ENCODE measurements around the gene BUD23. TPM values are rescaled to one million over a fixed set of nuclear protein-coding genes. Genes with fewer than 3 reads are reported as not detected.
A peak's percentile ranks its signal among the peaks of the same experiment; 100 is the strongest.

The BUD23 gene
- total and polyA plus RNA-seq, 4 donors: 19.1 to 52.6 (median 37.8) TPM

GRCh38 chr7:73703757-73704639, 20.6 kb downstream of the BUD23 start:
- Histone ChIP-seq H3K4me1 (ENCODE audit: control insufficient read depth in 4 of 4, insufficient read depth in 4 of 4, low read length in 3 of 4) (no peaks in the 10 kb centered on the region), H3K9me3 (ENCODE audit: control insufficient read depth in 4 of 4, low read length in 3 of 4) (no peaks in the 10 kb centered on the region), H3K9ac (ENCODE audit: low read depth in 1 of 2, low read length in 2 of 2) (no peak overlapping the region), H3K27ac (ENCODE audit: low read depth in 1 of 2, low read length in 2 of 2) (no peak overlapping the region), H3K4me3 (ENCODE audit: low read depth in 1 of 3, low read length in 3 of 3) (no peak overlapping the region), H3K27me3 (ENCODE audit: control insufficient read depth in 4 of 4, insufficient read depth in 4 of 4, low read length in 3 of 4) (no peaks in the 10 kb centered on the region), H3K36me3 (ENCODE audit: control insufficient read depth in 4 of 4, insufficient read depth in 3 of 4, low read depth in 1 of 4, low read length in 3 of 4) (peaks cover 0 to 9% (median under 1%) of the 10 kb centered on the region in 4 donors)
- TF ChIP-seq RXRA (IDR thresholded peaks at IDR 0.05) (no peak), NR2F2 (IDR thresholded peaks at IDR 0.05) (no peak), HNF4G (IDR thresholded peaks at IDR 0.05) (no peak), HNF4A (conservative IDR thresholded peaks at IDR 0.05) (no peak), RAD21 (IDR thresholded peaks at IDR 0.05) (no peak), TAF1 (conservative IDR thresholded peaks at IDR 0.05) (no peak), YY1 (IDR thresholded peaks at IDR 0.05) (no peak), SP1 (IDR thresholded peaks at IDR 0.05) (no peak), ATF3 (IDR thresholded peaks at IDR 0.05) (no peak)
- 47% methylated on average over 45 of the region's 45 CpGs for WGBS
- DNase-seq (ENCODE audit: low spot score): peak; percentile 83

GRCh38 chr7:73704640-73705550, 21.5 kb downstream of the BUD23 start:
- Histone ChIP-seq H3K4me1 (ENCODE audit: control insufficient read depth in 4 of 4, insufficient read depth in 4 of 4, low read length in 3 of 4) (no peaks in the 10 kb centered on the region), H3K4me3 (ENCODE audit: low read depth in 1 of 3, low read length in 3 of 3) (no peak overlapping the region), H3K9ac (ENCODE audit: low read depth in 1 of 2, low read length in 2 of 2) (no peak overlapping the region), H3K36me3 (ENCODE audit: control insufficient read depth in 4 of 4, insufficient read depth in 3 of 4, low read depth in 1 of 4, low read length in 3 of 4) (peaks cover 0 to 2% (median under 1%) of the 10 kb centered on the region in 4 donors), H3K27ac (ENCODE audit: low read depth in 1 of 2, low read length in 2 of 2) (no peak overlapping the region), H3K27me3 (ENCODE audit: control insufficient read depth in 4 of 4, insufficient read depth in 4 of 4, low read length in 3 of 4) (no peaks in the 10 kb centered on the region), H3K9me3 (ENCODE audit: control insufficient read depth in 4 of 4, low read length in 3 of 4) (no peaks in the 10 kb centered on the region)
- no peak for DNase-seq (ENCODE audit: low spot score)
- 89% methylated on average over 23 of the region's 23 CpGs for WGBS
- TF ChIP-seq FOXA2 (IDR thresholded peaks at IDR 0.05): no peak
- TF ChIP-seq MAX (IDR thresholded peaks at IDR 0.05): no peak

GRCh38 chr7:73705551-73705920, 22.1 kb downstream of the BUD23 start:
- no peaks in the 10 kb centered on the region for H3K27me3 ChIP-seq (ENCODE audit: control insufficient read depth in 4 of 4, insufficient read depth in 4 of 4, low read length in 3 of 4)
- DNase-seq (ENCODE audit: low spot score): no peak
- no peak overlapping the region for H3K27ac ChIP-seq (ENCODE audit: low read depth in 1 of 2, low read length in 2 of 2)
- H3K9me3 ChIP-seq (ENCODE audit: control insufficient read depth in 4 of 4, low read length in 3 of 4): no peaks in the 10 kb centered on the region
- no peaks in the 10 kb centered on the region for H3K4me1 ChIP-seq (ENCODE audit: control insufficient read depth in 4 of 4, insufficient read depth in 4 of 4, low read length in 3 of 4)
- no peak overlapping the region for H3K4me3 ChIP-seq (ENCODE audit: low read depth in 1 of 3, low read length in 3 of 3)
- TF ChIP-seq TAF1 (conservative IDR thresholded peaks at IDR 0.05) (no peak), YY1 (IDR thresholded peaks at IDR 0.05) (no peak), RXRA (IDR thresholded peaks at IDR 0.05) (no peak), FOXA2 (IDR thresholded peaks at IDR 0.05) (no peak), SP1 (IDR thresholded peaks at IDR 0.05) (no peak), RAD21 (IDR thresholded peaks at IDR 0.05) (no peak), MAX (IDR thresholded peaks at IDR 0.05) (no peak), JUND (IDR thresholded peaks at IDR 0.05) (no peak), ATF3 (IDR thresholded peaks at IDR 0.05) (no peak)
- H3K36me3 ChIP-seq (ENCODE audit: control insufficient read depth in 4 of 4, insufficient read depth in 3 of 4, low read depth in 1 of 4, low read length in 3 of 4): peaks cover 0 to 2% (median 0%) of the 10 kb centered on the region in 4 donors
- WGBS: 91% methylated on average over 10 of the region's 10 CpGs
- H3K9ac ChIP-seq (ENCODE audit: low read depth in 1 of 2, low read length in 2 of 2): no peak overlapping the region
